HG03520 (cell line): ENCODE measurements around the gene HNRNPR.
"Not testable (repeated sequence)": the region's sequence is repeated elsewhere in the genome, so short reads cannot be mapped to it uniquely, and the experiment has no call there.

Experiments
- ATAC-seq: cut with Tn5 transposase; IDR thresholded peaks from one replicate; pipeline ENCODE4 v1.9.1; 2021; ENCODE audit warnings: mild to moderate bottlenecking, moderate library complexity; ENCODE audit not compliant: unreplicated experiment

HNRNPR gene

DNA sequence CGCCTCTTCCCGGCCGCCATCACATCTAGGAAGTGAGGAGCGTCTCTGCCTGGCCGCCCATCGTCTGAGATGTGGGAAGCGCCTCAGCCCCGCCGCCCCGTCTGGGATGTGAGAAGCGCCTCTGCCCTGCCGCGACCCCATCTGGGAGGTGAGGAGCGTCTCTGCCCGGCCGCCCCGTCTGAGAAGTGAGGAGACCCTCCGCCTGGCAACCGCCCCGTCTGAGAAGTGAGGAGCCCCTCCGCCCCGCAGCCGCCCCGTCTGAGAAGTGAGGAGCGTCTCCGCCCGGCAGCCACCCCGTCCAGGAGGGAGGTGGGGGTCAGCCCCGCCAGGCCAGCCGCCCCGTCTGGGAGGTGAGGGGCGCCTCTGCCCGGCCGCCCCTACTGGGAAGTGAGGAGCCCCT, 86.7 kb downstream of the HNRNPR start:
- not testable (repeated sequence) for ATAC-seq
